ENCODE results near the gene ADORA2B. TPM values are rescaled to one million over a fixed set of nuclear protein-coding genes. Genes with fewer than 3 reads are reported as not detected.

Gene ADORA2B
- total RNA-seq, 1 donor from 2014 or later: 9.7 TPM

GRCh38 chr17:15943971-15944758 is 765 bp upstream of the ADORA2B start:
- H3K4me1 Mint-ChIP-seq (ENCODE audit: low read depth): peaks cover 28% of the 10 kb centered on the region
- DNase-seq (ENCODE audit: low spot score): no peak
- H3K27me3 Mint-ChIP-seq (ENCODE audit: low read depth): no peaks in the 10 kb centered on the region
- H3K36me3 Mint-ChIP-seq (ENCODE audit: low read depth): no peaks in the 10 kb centered on the region
- H3K27ac Mint-ChIP-seq (ENCODE audit: unreplicated experiment): peak overlapping the region; percentile 13
- no peak for TF ChIP-seq CTCF (IDR thresholded peaks at IDR 0.05)
- H3K4me3 Mint-ChIP-seq (ENCODE audit: unreplicated experiment): peak overlapping the region; percentile 73
- H3K9me3 Mint-ChIP-seq (ENCODE audit: low read depth): no peaks in the 10 kb centered on the region

GRCh38 chr17:15945527-15946191 is 729 bp downstream of the ADORA2B start:
- DNase-seq (ENCODE audit: low spot score): no peak
- peaks cover 28% of the 10 kb centered on the region for H3K4me1 Mint-ChIP-seq (ENCODE audit: low read depth)
- TF ChIP-seq CTCF (IDR thresholded peaks at IDR 0.05): no peak
- H3K9me3 Mint-ChIP-seq (ENCODE audit: low read depth): no peaks in the 10 kb centered on the region
- H3K27ac Mint-ChIP-seq (ENCODE audit: unreplicated experiment): peak overlapping the region; percentile 71
- peak overlapping the region; percentile 77 for H3K4me3 Mint-ChIP-seq (ENCODE audit: unreplicated experiment)
- peaks cover 1% of the 10 kb centered on the region for H3K36me3 Mint-ChIP-seq (ENCODE audit: low read depth)
- H3K27me3 Mint-ChIP-seq (ENCODE audit: low read depth): no peaks in the 10 kb centered on the region

- TF ChIP-seq CTCF (IDR thresholded peaks at IDR 0.05): no peak
- no peak for DNase-seq (ENCODE audit: low spot score)
- H3K9me3 Mint-ChIP-seq (ENCODE audit: low read depth): no peaks in the 10 kb centered on the region
- peak overlapping the region; percentile 77 for H3K4me3 Mint-ChIP-seq (ENCODE audit: unreplicated experiment)
- peak overlapping the region; percentile 71 for H3K27ac Mint-ChIP-seq (ENCODE audit: unreplicated experiment)
- H3K27me3 Mint-ChIP-seq (ENCODE audit: low read depth): no peaks in the 10 kb centered on the region
- H3K4me1 Mint-ChIP-seq (ENCODE audit: low read depth): peaks cover 28% of the 10 kb centered on the region
- H3K36me3 Mint-ChIP-seq (ENCODE audit: low read depth): peaks cover 3% of the 10 kb centered on the region
Measured at GRCh38 chr17:15946611-15947120, 1.7 kb downstream of the ADORA2B start.

GRCh38 chr17:15947271-15947670 is 2.3 kb downstream of the ADORA2B start:
- no peak for TF ChIP-seq CTCF (IDR thresholded peaks at IDR 0.05)
- Mint-ChIP-seq H3K4me3 (ENCODE audit: unreplicated experiment) (peak overlapping the region; percentile 77), H3K9me3 (ENCODE audit: low read depth) (no peaks in the 10 kb centered on the region), H3K27me3 (ENCODE audit: low read depth) (no peaks in the 10 kb centered on the region), H3K36me3 (ENCODE audit: low read depth) (peaks cover 3% of the 10 kb centered on the region), H3K4me1 (ENCODE audit: low read depth) (peaks cover 28% of the 10 kb centered on the region), H3K27ac (ENCODE audit: unreplicated experiment) (peak overlapping the region; percentile 42)
- no peak for DNase-seq (ENCODE audit: low spot score)

- no peak for TF ChIP-seq CTCF (IDR thresholded peaks at IDR 0.05)
- Mint-ChIP-seq H3K27ac (ENCODE audit: unreplicated experiment) (no peak overlapping the region), H3K36me3 (ENCODE audit: low read depth) (peaks cover 3% of the 10 kb centered on the region), H3K4me1 (ENCODE audit: low read depth) (peaks cover 31% of the 10 kb centered on the region), H3K27me3 (ENCODE audit: low read depth) (no peaks in the 10 kb centered on the region), H3K4me3 (ENCODE audit: unreplicated experiment) (peak overlapping the region; percentile 4), H3K9me3 (ENCODE audit: low read depth) (no peaks in the 10 kb centered on the region)
- DNase-seq (ENCODE audit: low spot score): no peak
Measured at GRCh38 chr17:15947976-15948752, 3.2 kb downstream of the ADORA2B start.

Measured in chondrocyte (in vitro differentiated cells).